HuH-7 (cell line): ENCODE results near the gene TRAPPC8.
"Not testable (repeated sequence)": the region's sequence is repeated elsewhere in the genome, so short reads cannot be mapped to it uniquely, and the experiment has no call there.

ENCODE experiments used
- DNase-seq: peaks from one replicate; pipeline ENCODE4 v3.0.0; 2011; ENCODE audit warnings: low spot score

TRAPPC8 gene

GRCh38 chr18:31942291-31942998 lies 483 bp downstream of the TRAPPC8 start:
- DNase-seq = peak; percentile 7

- no peak for DNase-seq
Measured at GRCh38 chr18:31941010-31941809, 1.7 kb downstream of the TRAPPC8 start.

GRCh38 chr18:31934773-31935172 lies 8.2 kb downstream of the TRAPPC8 start:
- not testable (repeated sequence) for DNase-seq

- DNase-seq = no peak
Measured at GRCh38 chr18:31931886-31932240, 11.1 kb downstream of the TRAPPC8 start.

GRCh38 chr18:31931163-31931885 lies 11.6 kb downstream of the TRAPPC8 start:
- DNase-seq = no peak

GRCh38 chr18:31929273-31929672 lies 13.7 kb downstream of the TRAPPC8 start:
- DNase-seq = no peak

- DNase-seq = not testable (repeated sequence)
Measured at GRCh38 chr18:31926988-31927387, 15.9 kb downstream of the TRAPPC8 start.

GRCh38 chr18:31920277-31920676 lies 22.7 kb downstream of the TRAPPC8 start:
- DNase-seq = no peak

- not testable (repeated sequence) for DNase-seq
Measured at GRCh38 chr18:31919366-31919765, 23.6 kb downstream of the TRAPPC8 start.

GRCh38 chr18:31918733-31919132 lies 24.2 kb downstream of the TRAPPC8 start:
- no peak for DNase-seq

GRCh38 chr18:31901063-31901462 lies 41.9 kb downstream of the TRAPPC8 start:
- no peak for DNase-seq

GRCh38 chr18:31899771-31900170 lies 43.2 kb downstream of the TRAPPC8 start:
- DNase-seq = not testable (repeated sequence)

- no peak for DNase-seq
Measured at GRCh38 chr18:31892936-31893335, 50.0 kb downstream of the TRAPPC8 start.

- no peak for DNase-seq
Measured at GRCh38 chr18:31891566-31891965, 51.4 kb downstream of the TRAPPC8 start.

GRCh38 chr18:31884020-31884419 lies 58.9 kb downstream of the TRAPPC8 start:
- DNase-seq = no peak

GRCh38 chr18:31880186-31880898 lies 62.6 kb downstream of the TRAPPC8 start:
- no peak for DNase-seq

- DNase-seq = no peak
Measured at GRCh38 chr18:31878358-31878757, 64.6 kb downstream of the TRAPPC8 start.

GRCh38 chr18:31877900-31878299 lies 65.0 kb downstream of the TRAPPC8 start:
- DNase-seq = no peak

GRCh38 chr18:31876707-31877106 lies 66.2 kb downstream of the TRAPPC8 start:
- no peak for DNase-seq

- no peak for DNase-seq
Measured at GRCh38 chr18:31875301-31875700, 67.6 kb downstream of the TRAPPC8 start.

GRCh38 chr18:31863103-31863502 lies 79.8 kb downstream of the TRAPPC8 start:
- DNase-seq = no peak

GRCh38 chr18:31860488-31860887 lies 82.4 kb downstream of the TRAPPC8 start:
- no peak for DNase-seq
